Neuron (in vitro differentiated cells): ENCODE results near the gene ACSM3.
A peak's percentile ranks its signal among the peaks of the same experiment; 100 is the strongest.
"Not testable (repeated sequence)": the region's sequence is repeated elsewhere in the genome, so short reads cannot be mapped to it uniquely, and the experiment has no call there.

Experiments used
- H2AFZ ChIP-seq: one replicate; pipeline ENCODE4 v1.6.1; 2013; ENCODE audit warnings: low read depth, mild to moderate bottlenecking, inconsistent platforms, low read length, moderate library complexity
- H3K27me3 ChIP-seq: one replicate; pipeline ENCODE4 v1.6.1; 2013; ENCODE audit warnings: low read length; ENCODE audit not compliant: insufficient read depth
- H3K36me3 ChIP-seq: one replicate; pipeline ENCODE4 v1.6.1; 2013; ENCODE audit warnings: low read length; ENCODE audit not compliant: insufficient read depth
- H3K4me1 ChIP-seq: one replicate; pipeline ENCODE4 v1.6.1; 2013; ENCODE audit warnings: low read length; ENCODE audit not compliant: insufficient read depth
- H3K4me3 ChIP-seq: 2 replicates; pipeline ENCODE4 v1.5.1; 2013; ENCODE audit warnings: mild to moderate bottlenecking, low read length, moderate library complexity
- H3K9me3 ChIP-seq: one replicate; pipeline ENCODE4 v1.6.1; 2013; ENCODE audit warnings: low read length

Gene ACSM3

DNA sequence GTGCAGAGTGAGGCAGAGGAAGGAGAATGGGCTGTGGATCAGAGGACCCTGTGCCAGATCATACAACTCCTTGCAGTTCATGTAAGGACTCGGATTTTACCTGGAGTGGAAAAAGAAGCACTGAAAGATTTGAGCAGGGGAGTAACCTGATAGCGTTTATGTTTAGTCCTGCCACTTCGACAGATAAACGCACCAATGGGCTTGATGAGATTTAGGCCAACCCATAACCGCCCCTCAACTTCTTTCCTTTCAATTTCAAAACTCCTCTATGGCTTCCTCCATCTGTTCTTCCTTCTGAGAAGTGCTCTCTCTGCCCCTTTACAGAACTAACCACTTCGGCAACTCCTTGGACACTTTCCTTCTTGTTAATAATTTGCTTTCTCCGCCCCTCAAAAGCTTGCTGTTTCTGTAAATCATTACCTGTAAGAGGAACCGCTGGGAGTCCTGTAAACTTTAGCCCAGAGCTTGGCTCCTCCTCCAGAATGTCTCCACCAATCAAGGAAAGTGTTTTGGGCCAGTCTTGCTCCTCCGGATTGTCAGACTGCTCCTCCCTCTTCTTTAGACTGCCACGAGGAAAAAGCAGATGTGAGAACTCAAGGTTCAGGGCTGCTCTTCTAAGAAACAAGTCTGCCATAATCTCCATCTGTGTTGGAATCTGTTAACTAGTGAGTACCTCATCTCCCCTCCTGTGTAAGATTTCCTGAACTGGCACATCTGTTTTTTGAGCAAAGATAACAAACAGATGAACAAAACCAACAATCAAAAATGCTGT lies at the start of gene ACSM3:
Gene ACSM3, plus strand, starts transcription at position 554 of the 772 bp plus-strand sequence. CDS start 6,021 bp downstream, outside the sequence.
- Histone ChIP-seq H3K4me3 (no peak within 1 kb of the TSS), H3K4me1 (no peaks in the 10 kb centered on the region), H3K27me3 (no peaks in the 10 kb centered on the region), H3K9me3 (no peaks in the 10 kb centered on the region), H3K36me3 (no peaks in the 10 kb centered on the region), H2AFZ (peak within 1 kb of the TSS; percentile 15)

GRCh38 chr16:20717718-20718117 lies 46.1 kb upstream of the ACSM3 start:
- not testable (repeated sequence) for H3K36me3 ChIP-seq, H3K27me3 ChIP-seq, H3K9me3 ChIP-seq, H3K4me3 ChIP-seq, H3K4me1 ChIP-seq, H2AFZ ChIP-seq

DNA sequence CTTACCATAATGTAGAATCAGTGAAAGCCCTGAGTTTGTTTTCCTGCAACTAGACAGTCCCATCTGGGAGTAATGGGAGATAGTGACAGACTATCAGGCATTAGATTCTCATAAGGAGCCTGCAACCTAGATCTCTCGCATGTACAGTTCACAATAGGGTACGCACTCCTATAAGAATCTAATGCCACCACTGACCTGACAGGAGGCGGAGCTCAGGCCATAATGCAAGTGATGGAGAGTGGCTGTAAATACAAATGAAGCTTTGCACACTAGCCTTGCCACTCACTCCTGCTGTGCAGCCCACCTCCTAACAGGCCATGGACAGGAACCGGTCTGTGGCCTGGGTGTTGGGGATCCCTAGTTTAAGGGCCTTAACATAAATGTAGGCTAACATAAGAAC lies 43.6 kb upstream of the ACSM3 start:
- no peak overlapping the region for H3K4me3 ChIP-seq
- H3K36me3 ChIP-seq = no peaks in the 10 kb centered on the region
- peaks cover 4% of the 10 kb centered on the region for H3K27me3 ChIP-seq
- H3K4me1 ChIP-seq = no peaks in the 10 kb centered on the region
- H3K9me3 ChIP-seq = no peaks in the 10 kb centered on the region
- no peak overlapping the region for H2AFZ ChIP-seq

GRCh38 chr16:20726661-20727060 lies 37.2 kb upstream of the ACSM3 start:
- Histone ChIP-seq H3K36me3 (no peaks in the 10 kb centered on the region), H3K27me3 (no peaks in the 10 kb centered on the region), H3K4me3 (no peak overlapping the region), H2AFZ (no peak overlapping the region), H3K9me3 (no peaks in the 10 kb centered on the region), H3K4me1 (no peaks in the 10 kb centered on the region)

GRCh38 chr16:20727181-20727580 lies 36.6 kb upstream of the ACSM3 start:
- Histone ChIP-seq H3K4me3 (no peak overlapping the region), H3K36me3 (no peaks in the 10 kb centered on the region), H3K27me3 (no peaks in the 10 kb centered on the region), H3K4me1 (no peaks in the 10 kb centered on the region), H3K9me3 (no peaks in the 10 kb centered on the region), H2AFZ (no peak overlapping the region)

GRCh38 chr16:20729141-20729540 lies 34.7 kb upstream of the ACSM3 start:
- no peaks in the 10 kb centered on the region for H3K4me1 ChIP-seq
- H3K36me3 ChIP-seq = no peaks in the 10 kb centered on the region
- H3K27me3 ChIP-seq = no peaks in the 10 kb centered on the region
- no peaks in the 10 kb centered on the region for H3K9me3 ChIP-seq
- H3K4me3 ChIP-seq = no peak overlapping the region
- H2AFZ ChIP-seq = no peak overlapping the region

DNA sequence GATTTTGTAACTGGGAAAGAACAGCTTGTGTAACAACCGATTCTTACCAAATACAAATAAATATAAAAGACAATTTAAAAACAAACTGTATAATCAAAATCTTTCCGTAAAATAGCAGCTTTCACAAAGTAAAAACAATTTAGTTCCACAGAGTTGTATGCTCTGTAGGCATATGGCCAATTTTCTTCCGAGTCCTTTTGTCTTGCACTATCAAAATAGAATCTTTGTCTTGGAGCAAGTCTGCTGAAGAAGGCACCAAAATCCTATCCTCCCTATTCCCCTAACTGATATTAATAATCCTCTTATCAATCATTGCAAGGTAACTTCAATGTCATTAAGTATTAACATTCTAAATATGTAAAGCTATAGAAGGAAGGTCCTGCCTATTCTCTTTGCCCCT lies 29.8 kb upstream of the ACSM3 start:
- Histone ChIP-seq H3K36me3 (peaks cover 45% of the 10 kb centered on the region), H3K9me3 (no peaks in the 10 kb centered on the region), H2AFZ (no peak overlapping the region), H3K4me1 (no peaks in the 10 kb centered on the region), H3K27me3 (no peaks in the 10 kb centered on the region), H3K4me3 (no peak overlapping the region)

GRCh38 chr16:20734782-20735181 lies 29.0 kb upstream of the ACSM3 start:
- Histone ChIP-seq H3K27me3 (no peaks in the 10 kb centered on the region), H2AFZ (no peak overlapping the region), H3K36me3 (peaks cover 46% of the 10 kb centered on the region), H3K9me3 (no peaks in the 10 kb centered on the region), H3K4me1 (no peaks in the 10 kb centered on the region), H3K4me3 (no peak overlapping the region)

DNA sequence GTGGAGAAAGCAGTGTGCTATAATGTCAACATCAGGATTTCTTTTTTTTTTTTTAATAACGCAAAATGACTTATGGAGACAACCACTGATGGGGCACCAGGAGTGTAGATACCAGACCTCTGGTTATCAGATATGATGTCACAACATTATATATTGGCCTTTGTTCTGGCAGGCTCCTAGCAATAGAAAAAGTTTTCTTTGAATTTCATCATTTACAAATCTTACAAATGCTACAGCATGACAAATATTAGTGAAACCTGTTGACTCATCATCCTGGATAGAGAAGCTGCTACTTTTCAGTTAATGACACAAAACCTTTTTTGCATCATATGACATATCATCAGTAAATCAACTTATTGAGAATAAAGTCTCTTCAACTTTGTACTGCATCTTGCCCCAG lies 28.3 kb upstream of the ACSM3 start:
- Histone ChIP-seq H3K27me3 (no peaks in the 10 kb centered on the region), H3K36me3 (peaks cover 48% of the 10 kb centered on the region), H3K4me1 (peaks cover 7% of the 10 kb centered on the region), H2AFZ (no peak overlapping the region), H3K9me3 (no peaks in the 10 kb centered on the region), H3K4me3 (no peak overlapping the region)

DNA sequence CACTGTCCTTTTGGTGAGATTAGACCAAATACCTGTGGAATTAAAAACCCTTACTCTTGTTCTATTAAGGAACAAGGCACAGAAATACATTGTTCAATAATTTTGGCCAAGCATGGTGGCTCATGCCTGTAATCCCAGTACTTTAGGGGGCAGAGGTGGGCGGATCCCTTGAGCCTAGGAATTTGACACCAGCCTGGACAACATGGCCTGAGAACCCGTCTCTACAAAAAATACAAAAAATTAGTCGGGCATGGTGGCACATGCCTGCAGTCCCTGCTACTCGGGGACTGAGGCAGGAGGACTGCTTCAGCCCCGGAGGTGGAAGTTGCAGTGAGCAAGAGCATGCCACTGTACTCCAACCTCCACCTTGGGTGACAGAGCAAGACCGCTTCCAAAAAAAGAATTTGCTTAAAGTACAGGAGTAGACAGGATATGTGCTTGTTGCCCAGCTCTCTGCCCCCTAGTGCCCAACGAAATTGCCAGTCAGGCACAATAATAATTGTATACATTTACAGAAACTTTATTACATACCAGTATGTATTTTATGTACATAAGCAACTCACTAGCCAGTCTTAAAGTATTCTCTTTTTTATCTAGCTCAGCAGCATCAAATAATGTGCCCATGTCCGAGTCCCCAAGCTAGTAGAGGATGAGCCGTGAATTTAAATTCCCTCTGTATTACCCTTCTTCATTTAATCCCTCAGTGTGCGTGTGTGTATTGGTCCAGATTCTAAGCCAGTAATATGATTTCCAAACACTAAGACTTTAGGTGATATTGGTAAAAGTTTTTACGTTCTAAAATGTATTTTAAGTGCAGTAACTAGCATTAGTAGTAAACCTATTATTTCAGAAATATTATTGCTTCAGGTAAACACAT lies 23.6 kb upstream of the ACSM3 start:
- no peaks in the 10 kb centered on the region for H3K9me3 ChIP-seq
- no peaks in the 10 kb centered on the region for H3K27me3 ChIP-seq
- peaks cover 12% of the 10 kb centered on the region for H3K4me1 ChIP-seq
- H3K36me3 ChIP-seq = peaks cover 38% of the 10 kb centered on the region
- H2AFZ ChIP-seq = no peak overlapping the region
- peak overlapping the region; percentile 97 for H3K4me3 ChIP-seq

DNA sequence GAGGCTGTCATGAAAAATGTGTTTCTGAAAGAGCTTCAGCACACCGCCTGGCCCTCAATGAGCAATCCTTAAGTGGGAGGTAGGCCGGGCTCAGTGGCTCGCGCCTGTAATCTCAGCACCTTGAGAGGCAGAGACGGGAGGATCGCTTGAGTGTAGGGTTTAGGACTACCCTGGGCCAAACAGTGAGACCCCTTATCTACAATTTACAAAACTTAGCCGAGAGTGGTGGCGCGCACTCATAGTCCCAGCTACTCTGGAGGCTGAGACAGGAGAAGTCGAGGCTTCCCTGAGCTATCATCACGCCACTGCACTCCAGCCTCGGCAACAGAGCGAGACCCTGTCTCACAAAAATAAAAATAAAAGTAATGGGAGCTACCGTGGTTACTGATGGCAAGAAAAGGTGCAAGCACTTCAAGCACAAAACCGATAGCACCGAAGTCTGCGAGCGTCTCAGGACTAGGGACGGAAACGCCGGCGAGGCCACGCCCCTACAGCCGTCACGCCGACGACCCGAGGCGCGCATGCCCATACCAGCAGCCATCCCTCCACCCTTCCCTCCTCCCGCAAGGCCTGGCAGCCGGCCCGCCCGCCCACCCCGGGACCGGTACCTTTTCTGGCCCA lies 22.8 kb upstream of the ACSM3 start:
- Histone ChIP-seq H3K36me3 (peaks cover 30% of the 10 kb centered on the region), H3K4me1 (peaks cover 12% of the 10 kb centered on the region), H3K27me3 (no peaks in the 10 kb centered on the region), H2AFZ (peak overlapping the region; percentile 62), H3K4me3 (peak overlapping the region; percentile 97), H3K9me3 (no peaks in the 10 kb centered on the region)

GRCh38 chr16:20741554-20742285 lies 22.1 kb upstream of the ACSM3 start, which contains the start of gene THUMPD1:
THUMPD1 (minus strand) TSS chr16:20741818; CDS start chr16:20741739, 79 bp downstream.
- H3K4me1 ChIP-seq = peaks cover 12% of the 10 kb centered on the region
- H2AFZ ChIP-seq = peak within 1 kb of the TSS; percentile 62
- H3K36me3 ChIP-seq = peaks cover 23% of the 10 kb centered on the region
- H3K4me3 ChIP-seq = peak within 1 kb of the TSS; percentile 97
- no peaks in the 10 kb centered on the region for H3K27me3 ChIP-seq
- H3K9me3 ChIP-seq = no peaks in the 10 kb centered on the region
